ENCODE results near the gene GASK1A.

Gene GASK1A

DNA sequence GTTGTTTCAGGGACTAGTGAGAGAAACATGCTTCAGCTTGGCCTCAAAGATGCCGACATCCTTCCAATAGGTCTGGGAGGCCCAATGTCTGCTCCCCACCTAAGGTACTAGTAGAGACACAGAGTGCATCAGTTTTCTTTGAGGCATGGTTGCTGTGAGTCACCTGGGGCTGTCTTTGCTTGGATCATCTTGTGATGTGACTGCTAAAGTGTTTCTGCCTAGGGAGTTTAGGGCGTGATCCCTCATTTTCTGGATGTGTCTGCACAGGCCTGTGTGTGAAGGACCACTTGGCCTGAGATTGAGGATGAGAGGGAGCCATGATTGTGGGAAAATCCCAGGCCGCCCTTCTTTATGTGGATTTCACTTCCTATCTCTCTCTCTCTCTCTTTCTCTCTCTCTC, 4.8 kb downstream of the GASK1A start:
- no peak for FAIRE-seq

DNA sequence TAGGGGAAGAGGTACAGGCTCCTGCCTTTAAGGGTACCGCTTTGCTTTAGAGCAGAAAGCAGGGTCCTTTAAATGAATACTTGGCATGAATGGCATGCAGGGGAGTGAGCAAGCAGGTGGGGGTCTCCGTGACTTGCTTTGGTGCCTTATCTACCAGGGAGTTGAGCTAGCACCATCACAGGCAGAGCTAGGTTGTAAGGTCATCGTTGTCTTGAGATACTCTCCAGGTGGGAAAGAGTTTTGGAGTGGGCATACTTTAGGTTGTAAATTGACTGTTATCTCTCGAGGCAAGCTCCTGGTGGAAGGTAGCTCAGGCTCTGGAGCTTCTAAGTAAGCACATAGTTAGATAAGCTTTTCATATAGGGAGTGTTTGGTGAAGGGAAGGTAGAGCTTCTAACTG, 5.6 kb downstream of the GASK1A start:
- no peak for FAIRE-seq

DNA sequence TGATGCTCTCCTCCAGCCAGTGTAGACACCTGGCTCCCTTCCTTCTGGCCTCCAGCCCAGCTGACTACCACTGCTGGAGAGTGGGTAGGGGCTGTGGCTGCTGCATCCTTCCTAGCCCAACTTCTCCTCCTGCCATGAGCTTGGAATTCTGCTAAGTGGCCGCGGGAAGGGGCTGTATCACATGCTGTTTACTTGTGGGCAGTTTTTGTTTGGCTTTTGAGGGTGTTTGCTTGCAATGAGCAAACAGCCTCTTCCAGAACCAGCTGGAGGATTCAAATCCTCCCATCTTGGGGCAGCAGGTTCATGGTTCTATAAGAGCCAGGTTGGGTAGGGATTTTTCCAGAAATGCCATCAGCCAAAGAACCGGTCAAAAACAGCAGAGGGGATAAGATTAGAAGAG, 9.0 kb downstream of the GASK1A start:
- FAIRE-seq: no peak

DNA sequence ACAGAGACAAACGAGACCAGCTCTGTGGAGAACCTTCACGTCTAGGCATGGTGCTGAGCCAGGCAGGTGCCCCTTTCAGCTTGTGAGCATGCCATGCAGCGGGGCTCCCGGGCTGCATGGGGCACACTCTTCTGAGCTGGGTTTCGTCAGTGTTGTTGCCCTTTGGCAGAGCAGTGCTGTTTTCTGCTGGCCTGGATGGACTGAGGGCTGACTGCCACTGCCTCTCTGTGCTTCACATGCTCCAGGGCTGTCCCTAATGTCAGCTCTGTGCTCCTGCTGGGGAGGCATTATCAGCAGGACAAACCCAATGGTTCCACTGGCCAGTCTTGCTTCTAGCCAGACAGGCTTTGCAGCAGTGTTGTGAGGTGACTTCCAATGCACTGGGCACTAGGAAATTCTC, 9.5 kb downstream of the GASK1A start:
- no peak for FAIRE-seq

DNA sequence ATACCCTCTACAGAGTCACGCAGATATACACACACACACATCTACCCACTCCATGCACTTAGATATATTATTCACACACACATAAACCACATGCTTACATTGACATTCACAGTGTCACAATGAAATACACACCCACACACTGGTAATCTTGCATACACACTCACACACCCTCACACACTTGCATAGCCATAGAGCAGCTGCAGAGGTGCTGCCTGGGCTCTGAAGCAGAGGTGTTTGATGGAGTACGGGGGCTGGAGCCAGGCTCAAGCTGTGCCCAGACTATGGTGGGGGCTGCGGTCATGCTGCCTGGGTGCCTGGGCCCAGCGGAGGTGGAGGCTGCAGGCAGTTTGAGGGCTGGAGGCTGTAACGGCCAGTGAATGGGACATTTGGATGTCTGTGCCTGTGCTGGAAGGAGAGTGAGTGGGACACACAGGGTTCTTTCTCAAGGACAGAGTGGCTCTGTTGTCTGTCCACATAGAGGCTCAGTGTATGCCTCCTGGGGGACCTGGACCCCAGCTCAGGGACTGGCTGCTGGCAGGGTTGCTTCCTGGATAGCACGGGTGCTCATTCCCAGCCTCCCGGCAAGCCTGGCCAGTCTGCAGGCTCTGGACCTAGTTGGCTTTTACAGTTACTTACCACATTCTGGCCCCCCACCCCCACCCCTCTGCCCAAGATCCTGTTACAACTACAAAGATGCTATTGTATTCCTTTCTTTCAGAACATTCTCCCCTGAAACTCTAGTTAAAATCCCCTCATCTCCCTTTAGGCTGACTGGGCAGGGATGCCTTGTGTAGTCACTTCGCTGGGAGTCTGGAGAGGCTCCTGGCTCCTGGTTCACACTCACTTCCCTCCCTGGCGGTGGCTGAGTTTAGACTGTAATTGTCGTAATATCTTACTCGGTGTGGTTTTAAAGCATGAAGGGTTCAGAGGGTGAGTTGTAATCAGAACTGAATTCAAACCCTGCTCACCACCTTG, 12.5 kb downstream of the GASK1A start:
- no peak for FAIRE-seq

DNA sequence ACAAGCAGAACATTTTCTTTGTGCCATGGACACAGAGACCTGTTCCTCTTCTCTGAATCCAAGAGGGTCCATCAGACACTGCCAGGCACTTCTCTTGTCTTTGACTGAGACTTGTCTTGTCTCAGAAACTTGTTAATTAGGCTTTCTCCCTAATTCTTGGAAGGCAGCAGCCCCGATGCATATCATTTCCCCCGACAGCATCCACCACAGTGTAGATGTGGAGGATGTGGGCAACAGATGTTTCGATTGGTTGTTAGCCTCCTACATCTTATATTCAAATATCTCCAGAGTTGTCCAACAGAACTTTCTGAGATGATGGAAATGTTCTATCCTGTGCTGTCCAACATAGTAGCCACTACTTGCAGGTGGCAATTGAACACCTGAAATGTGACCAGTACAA, 15.5 kb downstream of the GASK1A start:
- no peak for FAIRE-seq

DNA sequence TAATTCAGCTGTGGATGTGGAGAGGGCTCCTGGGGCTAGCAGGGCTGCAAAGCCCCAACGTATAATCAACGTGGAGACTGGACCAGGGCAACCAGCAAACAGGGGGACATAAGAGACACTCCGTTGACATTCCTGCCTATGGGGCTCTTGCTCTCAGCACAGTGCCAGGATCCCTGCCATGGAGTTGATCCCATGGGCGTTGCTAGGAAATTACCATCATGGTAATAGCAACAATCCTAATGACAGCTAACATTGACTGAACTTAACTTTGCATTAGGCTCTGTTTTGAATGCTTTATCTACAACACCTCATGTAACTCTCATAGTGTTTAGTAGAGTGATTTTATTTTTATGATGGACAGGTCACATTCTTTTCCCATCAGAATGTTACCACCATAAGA, 16.9 kb downstream of the GASK1A start:
- no peak for FAIRE-seq

DNA sequence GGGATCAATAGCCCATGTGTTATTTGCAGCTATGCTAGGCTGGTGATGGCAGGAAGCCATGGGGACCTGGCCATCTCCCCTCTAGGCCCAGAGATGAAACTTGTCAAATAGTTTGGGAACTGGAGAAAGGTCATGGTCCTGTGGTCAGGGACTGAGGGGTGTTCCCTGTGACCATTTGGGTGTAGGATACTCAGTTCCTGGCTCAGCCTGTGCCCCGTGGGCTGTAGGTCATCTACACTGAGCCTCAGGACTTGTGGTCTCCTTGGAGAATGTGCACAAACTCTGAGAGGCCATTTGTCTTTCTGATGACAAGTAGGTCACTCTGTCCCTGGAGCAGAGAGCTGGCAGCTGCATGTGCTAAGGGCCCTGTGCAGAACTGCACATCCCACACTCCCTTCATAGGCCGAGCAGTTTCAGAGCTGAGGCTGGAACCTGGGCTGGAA, 17.5 kb downstream of the GASK1A start:
- FAIRE-seq: no peak

DNA sequence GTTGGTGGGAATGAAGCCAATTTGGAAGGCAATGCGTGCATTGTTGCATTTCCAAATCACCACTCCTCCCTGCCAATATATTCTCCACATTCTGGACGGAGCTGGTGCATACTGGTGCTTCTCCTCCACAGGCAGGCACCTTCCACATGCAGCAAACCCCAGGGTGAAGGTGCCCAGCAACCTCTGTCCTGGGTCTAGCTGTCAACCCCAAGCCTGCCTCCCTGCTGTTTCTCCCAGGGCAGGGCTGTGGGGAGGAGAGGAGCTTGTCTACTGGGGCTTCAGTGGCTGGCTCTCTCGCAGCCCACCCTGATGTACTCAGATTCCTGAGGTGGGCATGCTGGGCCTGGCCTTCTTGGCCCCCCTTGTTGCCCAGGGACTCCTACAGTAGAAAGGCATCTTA, 20.1 kb downstream of the GASK1A start:
- no peak for FAIRE-seq

DNA sequence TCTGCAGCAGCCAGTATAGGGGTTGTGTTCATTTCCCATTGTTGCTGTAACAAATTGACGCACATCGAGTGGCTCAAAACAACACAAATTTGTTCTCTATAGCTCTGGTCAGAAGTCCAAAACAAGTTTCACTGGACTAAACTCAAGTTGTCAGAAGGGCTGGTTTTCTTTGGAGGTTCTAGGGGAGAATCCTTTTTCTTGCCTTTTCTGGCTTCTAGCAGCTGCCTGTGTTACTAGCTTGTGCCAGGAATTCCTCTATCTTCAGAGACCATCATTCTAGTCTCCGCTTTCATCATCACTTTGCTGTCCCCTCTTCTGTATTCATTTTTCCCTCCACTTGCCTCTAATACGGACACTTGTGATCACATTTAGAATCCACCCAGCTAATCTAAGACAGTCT, 20.5 kb downstream of the GASK1A start:
- FAIRE-seq: no peak

DNA sequence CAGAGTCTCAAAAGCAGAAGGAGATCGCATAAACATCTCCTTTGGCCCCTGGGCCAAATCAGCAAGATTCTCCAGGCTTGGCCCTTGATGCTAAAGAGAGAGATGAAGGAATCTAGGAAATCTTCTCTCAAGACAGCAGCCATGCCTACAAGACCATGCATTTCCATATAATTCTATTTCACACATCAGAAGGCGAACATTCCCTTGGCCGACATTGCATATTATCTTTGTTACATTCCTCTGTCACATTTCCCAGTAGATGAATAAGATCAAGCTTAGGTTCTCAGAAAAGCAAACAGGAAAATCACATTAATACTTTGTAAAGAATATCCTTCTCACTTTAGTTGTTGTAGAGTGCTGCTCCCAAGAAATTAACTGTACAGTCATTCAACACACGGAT, 21.3 kb downstream of the GASK1A start:
- no peak for FAIRE-seq

DNA sequence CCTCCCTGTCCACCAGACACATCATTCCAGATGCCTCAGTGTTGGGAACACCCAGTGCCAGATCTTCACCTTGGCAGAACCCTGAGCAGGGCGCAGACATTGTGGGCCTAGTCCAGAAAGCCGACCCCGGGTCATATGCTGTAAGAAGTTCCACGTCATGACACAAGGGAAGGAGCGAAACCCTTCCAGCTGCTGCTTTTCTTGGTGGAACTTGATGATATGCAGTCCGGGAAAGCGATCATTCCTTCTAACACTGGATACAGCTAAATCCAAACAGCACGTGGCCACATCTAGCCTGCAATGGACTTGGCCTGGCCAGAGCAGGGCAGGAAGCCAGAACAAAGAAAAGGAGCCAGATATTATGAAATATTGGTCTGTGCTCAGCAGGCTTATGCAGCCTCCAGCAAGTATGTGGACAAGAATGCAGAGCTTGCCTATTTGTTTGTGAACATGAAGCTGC, 22.0 kb downstream of the GASK1A start:
- FAIRE-seq: peak; percentile 93

DNA sequence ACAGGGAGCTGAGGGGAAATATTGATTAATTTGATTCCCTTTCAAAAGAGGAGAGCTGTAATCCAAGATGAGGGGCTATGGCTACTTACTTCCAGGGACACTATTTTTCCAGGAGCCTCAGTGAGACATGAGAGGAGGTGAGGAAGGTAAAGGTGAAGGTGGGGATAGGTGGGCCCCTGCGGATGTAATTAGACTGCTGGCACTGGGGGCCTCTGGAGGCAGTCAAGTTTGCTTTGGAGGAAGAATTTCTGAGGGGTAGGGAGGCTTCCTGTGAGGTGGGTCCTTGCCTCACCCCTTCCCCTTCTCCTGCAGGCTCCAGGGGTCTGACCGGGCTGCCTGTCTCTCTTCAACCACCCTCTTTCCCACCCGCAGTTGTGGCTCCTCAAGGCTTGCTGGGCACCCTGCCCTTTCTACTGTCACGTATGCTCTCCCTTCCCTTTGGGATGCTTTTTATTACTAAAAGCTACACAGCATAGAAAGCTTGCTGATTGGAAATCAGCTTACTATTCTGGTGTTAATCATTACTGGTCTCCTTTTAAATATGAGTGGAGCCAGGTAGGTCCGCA, 22.5 kb downstream of the GASK1A start:
- FAIRE-seq: no peak

DNA sequence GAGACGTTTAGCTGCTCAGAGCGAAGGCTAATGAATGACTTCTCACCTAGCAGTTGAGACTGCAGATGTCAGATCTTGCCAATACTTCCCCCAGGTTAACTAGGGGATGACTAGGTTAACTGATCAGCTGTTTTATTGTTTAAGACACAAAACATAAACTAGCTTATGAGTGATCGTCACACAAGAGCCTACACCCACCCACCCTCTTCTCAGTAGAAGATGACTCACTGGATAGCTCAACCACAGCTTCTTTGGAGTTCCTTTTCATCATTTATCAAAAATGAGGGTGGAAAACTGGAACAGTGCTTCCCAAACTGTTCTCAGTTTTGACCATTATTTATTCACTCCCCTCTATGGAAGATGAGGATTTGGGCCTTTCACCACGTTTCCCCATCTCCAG, 25.2 kb downstream of the GASK1A start:
- no peak for FAIRE-seq

DNA sequence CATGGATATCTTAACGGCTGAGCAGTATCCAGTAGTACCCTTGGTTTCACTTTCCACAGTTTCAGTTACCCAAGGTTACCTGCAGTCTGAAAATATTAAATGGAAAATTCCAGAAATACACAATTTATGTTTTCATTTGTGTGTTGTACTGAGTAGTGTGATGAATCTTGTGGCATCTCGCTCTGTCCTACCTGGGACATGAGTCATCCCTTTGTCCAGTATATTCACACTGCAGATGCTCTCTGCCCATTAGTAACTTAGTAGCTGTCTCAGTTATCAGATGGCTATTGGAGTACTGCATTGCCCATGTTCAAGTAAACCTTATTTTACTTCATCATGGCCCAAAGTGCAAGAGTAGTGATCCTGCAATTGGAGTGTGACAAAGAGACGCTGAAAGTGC, 26.1 kb downstream of the GASK1A start:
- no peak for FAIRE-seq

DNA sequence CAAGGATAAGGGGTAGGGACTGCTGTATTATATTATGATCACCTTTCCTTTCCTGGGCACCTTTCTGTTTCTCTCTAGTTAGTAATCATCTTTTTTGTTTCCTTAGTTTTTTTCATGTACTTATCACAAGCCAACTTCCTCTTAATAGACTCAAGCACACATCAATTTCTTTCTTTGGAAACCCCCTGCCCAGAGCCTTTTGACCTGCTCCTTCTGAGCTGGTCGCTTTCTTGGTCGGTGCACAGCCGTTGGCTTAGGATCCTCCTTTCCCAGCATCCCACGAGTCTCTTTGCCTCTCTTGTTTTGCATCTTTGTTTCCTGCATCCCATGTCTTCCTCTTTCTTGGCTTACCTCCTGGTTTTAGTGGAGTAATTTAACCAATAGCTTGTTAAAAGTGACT, 26.9 kb downstream of the GASK1A start:
- no peak for FAIRE-seq

DNA sequence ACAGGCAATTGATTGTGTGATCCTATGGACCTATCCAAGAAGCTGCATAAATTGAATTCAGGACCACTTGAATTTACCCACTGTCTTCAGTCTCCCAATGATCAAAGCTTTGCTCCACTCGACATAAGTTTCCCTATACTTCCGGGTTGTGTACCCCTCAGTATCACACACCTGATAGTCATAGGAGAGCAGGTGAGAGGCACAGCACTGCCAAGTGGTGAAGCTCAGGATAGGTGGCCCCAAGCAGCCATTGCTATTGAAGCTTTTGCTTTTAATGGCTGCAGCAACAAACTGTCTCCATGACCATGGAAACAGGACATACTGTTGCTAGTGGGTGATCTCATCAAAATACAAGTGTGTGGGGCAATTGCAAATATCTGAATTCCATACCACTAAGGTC, 27.7 kb downstream of the GASK1A start:
- FAIRE-seq: no peak

DNA sequence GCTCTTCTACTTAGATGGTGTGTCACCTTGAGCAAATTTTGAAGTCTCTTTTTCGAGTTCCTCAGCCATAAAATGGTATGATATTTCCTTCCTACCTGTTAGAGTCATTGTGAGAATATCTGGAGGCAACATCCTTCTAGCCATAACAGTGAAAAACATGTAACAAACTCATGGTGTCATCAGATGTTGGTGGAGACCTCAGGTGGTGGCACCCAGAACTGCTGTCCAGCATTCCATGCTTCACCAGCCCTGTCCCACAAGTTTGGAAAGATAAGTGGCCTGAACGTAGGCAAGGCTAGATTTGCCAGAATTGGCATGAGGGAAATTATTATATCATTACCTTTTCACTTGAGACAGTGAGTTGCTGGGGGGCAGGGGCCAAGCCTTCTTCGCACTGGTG, 30.4 kb downstream of the GASK1A start:
- no peak for FAIRE-seq

DNA sequence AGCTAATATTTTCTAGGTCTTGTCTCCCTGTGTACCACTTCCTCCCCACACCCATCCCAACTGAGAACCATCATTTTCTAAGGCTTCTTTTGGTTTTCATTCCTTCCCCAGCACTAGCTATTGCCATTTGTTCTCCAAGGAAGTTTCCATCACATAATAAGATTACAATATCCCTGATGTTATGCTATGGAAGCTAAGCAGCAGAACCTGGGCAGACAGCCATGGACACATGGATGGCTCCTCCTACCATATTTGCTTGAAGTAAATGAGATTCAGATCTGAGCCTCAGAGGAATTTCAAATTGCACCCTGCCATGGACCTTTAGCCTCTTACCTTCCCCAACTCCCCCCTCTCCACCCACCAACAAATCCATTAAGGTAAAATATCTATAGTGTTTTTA, 31.5 kb downstream of the GASK1A start:
- no peak for FAIRE-seq

DNA sequence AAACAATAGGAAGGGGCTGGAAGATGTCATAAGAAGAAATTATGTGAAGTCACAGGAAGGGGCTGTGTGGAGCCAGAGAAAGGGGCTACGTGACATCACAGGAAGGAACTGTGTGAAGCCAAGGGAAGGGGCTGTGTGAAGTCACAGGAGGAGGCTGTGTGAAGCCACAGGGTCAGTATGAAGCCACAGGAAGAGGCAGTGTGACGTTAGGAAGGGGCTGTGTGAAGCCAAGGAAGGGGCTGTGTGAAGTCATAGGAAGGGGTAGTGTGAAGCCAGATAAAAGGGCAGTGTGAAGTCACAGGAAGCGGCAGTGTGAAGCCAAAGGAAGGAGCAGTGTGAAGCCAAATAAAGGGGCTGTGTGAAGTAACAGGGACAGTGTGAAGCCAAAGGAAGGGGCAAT, 32.5 kb downstream of the GASK1A start:
- FAIRE-seq: no peak

DNA sequence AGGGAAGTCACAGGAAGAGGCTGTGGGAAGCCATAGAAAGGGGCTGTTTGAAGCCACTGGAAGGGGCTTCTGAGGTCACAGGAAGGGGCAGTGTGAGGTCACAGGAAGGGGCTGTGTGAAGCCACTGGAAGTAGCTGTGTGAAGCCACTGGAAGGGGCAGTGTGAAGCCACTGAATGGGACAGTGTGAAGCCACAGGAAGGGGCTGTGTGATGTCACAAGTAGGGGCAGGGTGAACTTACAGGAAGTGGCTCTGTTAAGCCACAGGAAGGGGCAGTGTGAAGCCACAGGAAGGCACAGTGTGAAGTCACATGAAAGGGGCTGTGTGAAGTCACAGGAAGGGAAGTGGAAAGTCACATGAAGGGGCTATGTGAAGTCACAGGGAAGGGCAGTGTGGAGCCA, 33.1 kb downstream of the GASK1A start:
- no peak for FAIRE-seq

DNA sequence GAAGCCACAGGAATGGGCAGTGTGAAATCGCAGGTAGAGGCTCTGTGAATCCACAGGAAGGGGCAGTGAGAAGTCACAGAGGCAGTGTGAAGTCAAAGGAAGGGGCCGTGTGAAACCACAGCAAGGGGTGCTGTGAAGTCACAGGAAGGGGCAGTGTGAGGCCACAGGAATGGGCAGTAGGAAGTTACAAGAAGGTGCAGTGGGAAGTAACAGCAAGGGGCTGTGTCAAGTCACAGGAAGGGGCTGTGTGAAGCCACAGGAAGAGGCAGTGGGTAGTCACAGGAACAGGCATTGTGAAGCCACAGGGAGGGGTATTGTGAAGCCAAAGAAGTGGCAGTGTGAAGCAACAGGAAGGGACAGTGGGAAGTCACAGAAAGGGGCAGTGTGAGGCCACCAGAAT, 34.1 kb downstream of the GASK1A start:
- no peak for FAIRE-seq

DNA sequence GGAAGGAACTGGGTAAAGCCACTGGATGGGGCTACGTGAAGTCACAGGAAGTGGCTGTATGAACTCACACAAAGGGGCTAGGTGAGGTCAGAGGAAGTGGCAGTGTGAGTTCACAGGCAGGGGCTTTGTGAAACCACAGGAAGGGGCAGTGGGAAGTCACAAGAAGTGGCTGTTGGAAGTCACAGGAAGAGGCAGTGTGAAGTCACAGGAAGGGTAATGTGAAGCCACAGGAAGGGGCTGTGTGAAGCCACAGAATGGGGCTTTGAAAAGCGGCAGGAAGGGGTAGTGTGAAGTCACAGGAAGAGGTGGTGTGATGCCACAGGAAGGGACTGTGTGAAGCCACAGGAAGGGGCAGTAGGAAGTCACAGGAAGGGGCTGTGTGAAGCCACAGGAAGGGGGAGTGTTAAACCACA, 34.6 kb downstream of the GASK1A start:
- no peak for FAIRE-seq

DNA sequence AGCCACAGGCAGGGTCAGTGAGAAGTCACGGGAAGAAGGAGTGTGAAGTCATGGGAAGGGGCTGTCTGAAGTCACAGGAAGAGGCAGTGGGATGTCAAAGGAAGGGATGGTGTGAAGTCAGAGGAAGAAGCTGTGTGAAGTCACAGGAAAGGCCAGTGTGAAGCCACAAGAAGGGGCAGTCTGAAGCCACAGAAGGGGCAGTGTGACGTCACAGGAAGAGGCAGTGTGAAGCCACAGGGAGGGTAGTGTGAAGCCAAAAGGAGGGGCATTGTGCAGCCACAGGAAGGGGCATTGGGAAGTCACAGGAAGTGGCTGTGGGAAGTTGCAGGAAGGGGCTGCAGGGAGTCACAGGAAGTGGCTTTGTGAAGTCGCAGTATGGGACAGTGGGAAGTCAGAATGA, 35.1 kb downstream of the GASK1A start:
- no peak for FAIRE-seq

Measured in endometrium (tissue), 2 donors.